ENCODE data around the gene CYB561D1. TPM values are rescaled to one million over a fixed set of nuclear protein-coding genes. Genes with fewer than 3 reads are reported as not detected.

CYB561D1 gene
- total RNA-seq, 1 experiment from 2014 or later = 11.7 TPM

GRCh38 chr1:109500941-109501381 is 7.1 kb downstream of the CYB561D1 start:
- ChIA-PET POLR2A (ENCODE audit: unreplicated experiment) (no interaction called here), CTCF (no interaction called here)
- no peak overlapping the region for H3K27ac ChIP-seq

GRCh38 chr1:109501644-109502363 is 7.9 kb downstream of the CYB561D1 start:
- peaks cover 3% of the 10 kb centered on the region; the same call in 1 of the 2 replicates for H3K79me2 ChIP-seq (ENCODE audit: low read depth)
- ChIA-PET CTCF (no interaction called here), POLR2A (ENCODE audit: unreplicated experiment) (no interaction called here)
- no TSS peak for BruUV-seq (replicated peaks)
- H4K20me1 ChIP-seq (ENCODE audit: insufficient read depth) = peaks cover 6% of the 10 kb centered on the region
- H3K4me2 ChIP-seq = no peak overlapping the region
- intact Hi-C loops (cut with micrococcal nuclease; ENCODE audit: unreplicated experiment) = no loop called here
- peaks cover 28% of the 10 kb centered on the region; the same call in 1 of the 2 replicates for H3F3A ChIP-seq (ENCODE audit: insufficient read depth, low read depth)
- H3K4me3 ChIP-seq = no peak overlapping the region
- DNase-seq = no peak
- no peak overlapping the region for H2AFZ ChIP-seq
- H3K27me3 ChIP-seq (ENCODE audit: insufficient read depth, low read depth) = no peaks in the 10 kb centered on the region
- H3K9me2 ChIP-seq (ENCODE audit: insufficient read depth) = no peaks in the 10 kb centered on the region
- peaks cover 13% of the 10 kb centered on the region for H3K4me1 ChIP-seq (replicated peaks; ENCODE audit: insufficient read depth)
- no peaks in the 10 kb centered on the region; the same call in none of the 2 replicates for H3K36me3 ChIP-seq (ENCODE audit: low read depth)
- H3K27ac ChIP-seq = no peak overlapping the region
- no peak for TF ChIP-seq EZH2 (IDR thresholded peaks at IDR 0.05; ENCODE audit: low read depth)
- TF ChIP-seq CTCF (conservative IDR thresholded peaks at IDR 0.05) = no peak
- H3K9me3 ChIP-seq (ENCODE audit: insufficient read depth, low read depth) = no peaks in the 10 kb centered on the region

More at GRCh38 chr1:109500941-109501381, 7.1 kb downstream of the CYB561D1 start:
- BruUV-seq (replicated peaks) = no TSS peak
- Histone ChIP-seq H2AFZ (no peak overlapping the region), H3K4me2 (no peak overlapping the region), H3K27me3 (ENCODE audit: insufficient read depth, low read depth) (no peaks in the 10 kb centered on the region), H3K9me3 (ENCODE audit: insufficient read depth, low read depth) (no peaks in the 10 kb centered on the region), H4K20me1 (ENCODE audit: insufficient read depth) (peaks cover 6% of the 10 kb centered on the region), H3K36me3 (ENCODE audit: low read depth) (peaks cover 4% of the 10 kb centered on the region), H3F3A (ENCODE audit: insufficient read depth, low read depth) (peaks cover 28% of the 10 kb centered on the region; the same call in 1 of the 2 replicates), H3K4me3 (no peak overlapping the region), H3K79me2 (ENCODE audit: low read depth) (peaks cover 6% of the 10 kb centered on the region; the same call in 1 of the 2 replicates), H3K9me2 (ENCODE audit: insufficient read depth) (no peaks in the 10 kb centered on the region), H3K4me1 (replicated peaks; ENCODE audit: insufficient read depth) (peaks cover 13% of the 10 kb centered on the region)
- intact Hi-C loops (cut with micrococcal nuclease; ENCODE audit: unreplicated experiment) = no loop called here
- DNase-seq = no peak
- no peak for TF ChIP-seq CTCF (conservative IDR thresholded peaks at IDR 0.05)
- TF ChIP-seq EZH2 (IDR thresholded peaks at IDR 0.05; ENCODE audit: low read depth) = no peak

- H4K20me1 ChIP-seq (ENCODE audit: insufficient read depth) = peaks cover 6% of the 10 kb centered on the region; the same call in 1 of the 2 replicates
- H2AFZ ChIP-seq = no peak overlapping the region
- H3F3A ChIP-seq (ENCODE audit: insufficient read depth, low read depth) = peaks cover 28% of the 10 kb centered on the region; the same call in 1 of the 2 replicates
- ChIA-PET CTCF (no interaction called here), POLR2A (ENCODE audit: unreplicated experiment) (interaction anchor here (0.6 kb wide), 1 partner anchor 964 kb away, joined by 4 read pairs; no protein-coding TSS in a partner anchor)
- H3K4me3 ChIP-seq = no peak overlapping the region
- DNase-seq = no peak
- H3K9me2 ChIP-seq (ENCODE audit: insufficient read depth) = no peaks in the 10 kb centered on the region
- no peaks in the 10 kb centered on the region for H3K9me3 ChIP-seq (ENCODE audit: insufficient read depth, low read depth)
- no peaks in the 10 kb centered on the region; the same call in 1 of the 2 replicates for H3K79me2 ChIP-seq (ENCODE audit: low read depth)
- H3K36me3 ChIP-seq (ENCODE audit: low read depth) = no peaks in the 10 kb centered on the region; the same call in 1 of the 2 replicates
- no peak for TF ChIP-seq EZH2 (IDR thresholded peaks at IDR 0.05; ENCODE audit: low read depth)
- TF ChIP-seq CTCF (conservative IDR thresholded peaks at IDR 0.05) = no peak
- peaks cover 13% of the 10 kb centered on the region for H3K4me1 ChIP-seq (replicated peaks; ENCODE audit: insufficient read depth)
- BruUV-seq (replicated peaks) = no TSS peak
- no peak overlapping the region for H3K4me2 ChIP-seq
- H3K27ac ChIP-seq = no peak overlapping the region
- no peaks in the 10 kb centered on the region for H3K27me3 ChIP-seq (ENCODE audit: insufficient read depth, low read depth)
- intact Hi-C loops (cut with micrococcal nuclease; ENCODE audit: unreplicated experiment) = no loop called here
Measured at GRCh38 chr1:109502364-109502851, 8.5 kb downstream of the CYB561D1 start.
